ENCODE measurements around the gene CFAP126. TPM values are rescaled to one million over a fixed set of nuclear protein-coding genes. Genes with fewer than 3 reads are reported as not detected.
"Not testable (repeated sequence)": the region's sequence is repeated elsewhere in the genome, so short reads cannot be mapped to it uniquely, and the experiment has no call there.

CFAP126 gene
- total RNA-seq, 1 donor from 2014 or later: not detected

DNA sequence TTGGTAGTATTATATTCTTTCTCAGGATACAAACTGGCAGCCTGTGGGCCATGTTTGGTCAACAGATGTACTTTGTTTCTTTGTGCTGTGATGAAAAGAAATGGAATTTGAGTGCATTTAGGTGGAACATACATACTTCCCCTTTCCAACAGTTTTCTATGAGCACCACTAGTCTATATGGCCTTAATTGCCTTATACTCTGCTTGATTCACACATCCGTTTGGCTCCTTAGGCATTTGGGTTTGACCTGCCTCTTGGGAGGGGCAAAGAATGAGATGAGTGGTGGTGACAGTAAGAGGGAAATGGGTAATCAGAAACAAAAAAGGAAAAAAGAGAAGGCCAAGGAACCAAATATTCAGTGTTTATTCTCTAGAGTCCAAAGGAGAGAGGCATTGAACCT, 17.0 kb downstream of the CFAP126 start:
- no peak overlapping the region for H3K4me3 ChIP-seq (ENCODE audit: low read depth, low read length)
- TF ChIP-seq, protein P1, sequence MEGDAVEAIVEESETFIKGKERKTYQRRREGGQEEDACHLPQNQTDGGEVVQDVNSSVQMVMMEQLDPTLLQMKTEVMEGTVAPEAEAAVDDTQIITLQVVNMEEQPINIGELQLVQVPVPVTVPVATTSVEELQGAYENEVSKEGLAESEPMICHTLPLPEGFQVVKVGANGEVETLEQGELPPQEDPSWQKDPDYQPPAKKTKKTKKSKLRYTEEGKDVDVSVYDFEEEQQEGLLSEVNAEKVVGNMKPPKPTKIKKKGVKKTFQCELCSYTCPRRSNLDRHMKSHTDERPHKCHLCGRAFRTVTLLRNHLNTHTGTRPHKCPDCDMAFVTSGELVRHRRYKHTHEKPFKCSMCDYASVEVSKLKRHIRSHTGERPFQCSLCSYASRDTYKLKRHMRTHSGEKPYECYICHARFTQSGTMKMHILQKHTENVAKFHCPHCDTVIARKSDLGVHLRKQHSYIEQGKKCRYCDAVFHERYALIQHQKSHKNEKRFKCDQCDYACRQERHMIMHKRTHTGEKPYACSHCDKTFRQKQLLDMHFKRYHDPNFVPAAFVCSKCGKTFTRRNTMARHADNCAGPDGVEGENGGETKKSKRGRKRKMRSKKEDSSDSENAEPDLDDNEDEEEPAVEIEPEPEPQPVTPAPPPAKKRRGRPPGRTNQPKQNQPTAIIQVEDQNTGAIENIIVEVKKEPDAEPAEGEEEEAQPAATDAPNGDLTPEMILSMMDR (conservative IDR thresholded peaks at IDR 0.05; ENCODE audit: low read depth, low read length): no peak
- no peak for DNase-seq (ENCODE audit: low read depth)

DNA sequence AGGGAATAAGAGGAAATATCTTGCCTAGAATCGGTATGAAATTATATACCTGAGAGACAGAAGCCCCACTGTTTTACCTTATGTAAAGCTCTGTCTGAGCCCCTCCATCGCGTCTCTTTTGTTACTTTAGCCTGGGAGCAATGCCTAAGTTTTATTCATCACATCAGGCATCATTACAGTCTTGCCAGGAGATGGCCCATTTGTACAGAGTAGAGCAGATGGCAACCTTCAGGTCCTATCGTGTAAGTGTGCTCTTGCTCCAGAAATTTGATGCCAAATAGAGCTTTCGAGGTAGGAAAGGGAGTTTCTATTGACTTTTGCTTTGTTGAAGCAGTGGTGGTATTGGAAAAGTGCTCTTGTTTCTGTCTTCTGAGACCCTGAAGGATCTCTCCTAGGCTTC, 24.9 kb downstream of the CFAP126 start:
- H3K4me3 ChIP-seq (ENCODE audit: low read depth, low read length): no peak overlapping the region
- no peak for DNase-seq (ENCODE audit: low read depth)
- TF ChIP-seq, protein P1 (conservative IDR thresholded peaks at IDR 0.05; ENCODE audit: low read depth, low read length): no peak

DNA sequence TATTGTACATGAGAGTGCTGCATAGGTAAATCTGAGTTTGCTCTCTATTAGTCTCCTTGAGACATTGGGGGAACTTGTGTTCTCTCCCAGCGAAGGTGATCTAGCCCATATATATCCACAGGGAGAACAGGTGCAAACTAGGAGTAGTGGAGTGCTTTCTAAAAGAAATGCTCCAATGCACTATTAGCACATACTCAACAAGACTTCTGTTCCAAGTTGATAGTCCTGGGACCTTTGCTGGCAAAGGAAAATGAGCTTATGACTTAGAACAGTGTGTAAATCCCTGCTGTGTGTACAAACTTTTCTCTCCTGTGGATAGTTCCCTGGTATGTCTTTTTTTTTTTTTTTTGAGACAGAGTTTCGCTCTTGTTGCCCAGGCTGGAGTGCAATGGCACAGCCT, 25.5 kb downstream of the CFAP126 start:
- no peak overlapping the region for H3K4me3 ChIP-seq (ENCODE audit: low read depth, low read length)
- TF ChIP-seq, protein P1 (conservative IDR thresholded peaks at IDR 0.05; ENCODE audit: low read depth, low read length): no peak
- DNase-seq (ENCODE audit: low read depth): no peak

DNA sequence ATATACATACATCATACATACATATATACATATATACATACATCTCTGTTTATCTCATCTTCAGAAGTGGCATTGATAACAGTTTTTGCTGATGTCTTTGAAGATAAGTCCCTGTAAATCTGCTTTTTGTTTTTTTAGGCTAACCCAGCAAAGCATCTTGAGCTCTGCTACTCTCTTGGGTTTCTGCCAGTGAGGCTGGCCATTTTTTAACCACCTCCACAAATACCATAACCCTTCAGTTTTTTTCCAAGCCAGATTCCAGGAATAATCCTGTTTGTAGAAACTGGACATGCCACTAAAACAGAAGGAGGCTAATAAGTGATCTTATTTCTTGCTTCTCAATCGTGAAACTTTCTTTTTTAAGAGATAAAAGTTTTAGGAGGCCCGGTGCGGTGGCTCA, 31.9 kb downstream of the CFAP126 start:
- TF ChIP-seq, protein P1 (conservative IDR thresholded peaks at IDR 0.05; ENCODE audit: low read depth, low read length): no peak
- H3K4me3 ChIP-seq (ENCODE audit: low read depth, low read length): no peak overlapping the region
- DNase-seq (ENCODE audit: low read depth): no peak

DNA sequence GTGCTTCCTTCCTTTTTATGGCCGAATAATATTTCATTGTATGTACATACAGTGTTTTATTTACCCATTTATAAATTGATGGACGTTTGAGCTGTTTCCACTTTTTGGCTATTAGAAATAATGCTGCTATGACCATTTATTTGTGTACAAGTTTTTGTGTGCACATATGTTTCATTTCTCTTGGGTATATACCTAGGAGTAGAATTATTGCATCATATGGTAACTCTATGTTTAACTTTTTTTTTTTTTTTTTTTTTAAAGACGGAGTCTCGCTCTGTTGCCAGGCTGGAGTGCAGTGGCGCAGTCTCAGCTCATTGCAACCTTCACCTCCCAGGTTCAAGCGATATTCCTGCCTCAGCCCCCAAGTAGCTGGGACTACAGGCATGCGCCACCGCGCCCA, 34.5 kb downstream of the CFAP126 start:
- no peak overlapping the region for H3K4me3 ChIP-seq (ENCODE audit: low read depth, low read length)
- DNase-seq (ENCODE audit: low read depth): no peak
- TF ChIP-seq, protein P1 (conservative IDR thresholded peaks at IDR 0.05; ENCODE audit: low read depth, low read length): no peak

DNA sequence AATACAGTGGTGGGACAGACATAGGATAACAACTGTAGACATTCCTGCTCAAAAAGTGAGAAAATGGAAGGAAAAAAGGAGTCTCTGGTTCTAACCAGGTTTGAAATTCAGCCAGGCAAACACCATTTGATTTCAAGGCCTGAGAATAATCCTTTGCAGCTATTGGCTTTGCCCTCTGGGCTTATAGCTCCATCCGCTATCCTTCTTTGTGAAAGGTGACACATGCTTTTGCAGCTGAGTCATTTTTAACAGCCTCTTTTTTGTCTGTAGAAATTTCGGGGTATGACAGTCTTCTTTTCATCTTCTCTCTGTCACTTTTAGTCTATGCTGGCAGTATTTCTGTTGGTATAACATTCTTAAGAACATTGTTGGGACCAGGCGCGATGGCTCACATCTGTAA, 37.3 kb downstream of the CFAP126 start:
- H3K4me3 ChIP-seq (ENCODE audit: low read depth, low read length): no peak overlapping the region
- TF ChIP-seq, protein P1 (conservative IDR thresholded peaks at IDR 0.05; ENCODE audit: low read depth, low read length): no peak
- no peak for DNase-seq (ENCODE audit: low read depth)

DNA sequence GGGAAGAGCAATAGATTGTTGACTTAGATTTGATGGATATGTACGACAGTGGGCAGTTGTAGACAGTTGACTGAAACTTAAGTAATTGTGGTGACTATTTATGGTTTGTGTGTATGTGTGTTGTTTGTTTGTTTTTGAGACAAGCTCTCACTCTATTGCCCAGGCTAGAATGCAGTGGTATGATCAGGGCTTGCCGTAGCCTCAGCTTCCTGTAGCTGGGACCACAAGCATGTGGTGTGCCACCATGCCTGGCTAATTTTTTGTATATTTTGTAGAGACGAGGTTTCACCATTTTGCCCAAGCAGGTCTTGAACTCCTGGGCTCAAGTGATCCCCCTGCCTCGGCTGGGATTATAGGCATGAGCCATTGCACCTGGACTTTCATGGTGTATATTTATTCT, 43.7 kb downstream of the CFAP126 start:
- DNase-seq (ENCODE audit: low read depth): no peak
- no peak overlapping the region for H3K4me3 ChIP-seq (ENCODE audit: low read depth, low read length)
- TF ChIP-seq, protein P1 (conservative IDR thresholded peaks at IDR 0.05; ENCODE audit: low read depth, low read length): no peak

DNA sequence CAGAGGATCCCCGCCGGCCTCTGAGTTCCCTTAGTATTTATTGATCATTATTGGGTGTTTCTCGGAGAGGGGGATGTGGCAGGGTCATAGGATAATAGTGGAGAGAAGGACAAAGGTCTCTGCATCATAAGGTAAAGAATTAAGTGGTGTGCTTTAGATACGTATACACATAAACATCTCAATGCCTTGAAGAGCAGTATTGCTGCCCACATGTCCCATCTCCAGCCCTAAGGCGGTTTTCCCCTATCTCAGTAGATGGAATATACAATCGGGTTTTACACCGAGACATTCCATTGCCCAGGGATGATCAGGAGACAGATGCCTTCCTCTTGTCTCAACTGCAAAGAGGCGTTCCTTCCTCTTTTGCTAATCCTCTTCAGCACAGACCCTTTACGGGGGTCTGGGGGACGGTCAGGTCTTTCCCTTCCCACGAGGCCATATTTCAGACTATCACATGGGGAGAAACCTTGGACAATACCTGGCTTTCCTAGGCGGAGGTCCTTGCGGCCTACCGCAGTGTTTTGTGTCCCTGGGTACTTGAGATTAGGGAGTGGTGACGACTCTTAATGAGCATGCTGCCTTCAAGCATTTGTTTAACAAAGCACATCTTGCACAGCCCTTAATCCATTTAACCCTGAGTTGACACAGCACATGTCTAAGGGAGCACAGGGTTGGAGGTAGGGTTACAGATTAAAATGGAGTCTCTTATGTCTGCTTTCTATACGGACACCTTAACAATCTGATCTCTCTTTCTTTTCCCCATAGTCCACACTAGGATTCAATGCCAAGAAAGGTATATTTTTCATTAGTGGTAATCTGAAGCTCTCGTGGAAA, 51.6 kb downstream of the CFAP126 start:
- DNase-seq (ENCODE audit: low read depth); H3K4me3 ChIP-seq (ENCODE audit: low read depth, low read length): not testable (repeated sequence)

Measured in epithelial cell of proximal tubule (primary cell).